HG02870 (cell line): ENCODE data around the gene COL28A1.
"Not testable (repeated sequence)": the region's sequence is repeated elsewhere in the genome, so short reads cannot be mapped to it uniquely, and the experiment has no call there.

ENCODE experiments used
- ATAC-seq: cut with Tn5 transposase; IDR thresholded peaks from one replicate; pipeline ENCODE4 v1.9.1; 2021; ENCODE audit warnings: mild to moderate bottlenecking, moderate library complexity; ENCODE audit not compliant: unreplicated experiment

The COL28A1 gene

DNA sequence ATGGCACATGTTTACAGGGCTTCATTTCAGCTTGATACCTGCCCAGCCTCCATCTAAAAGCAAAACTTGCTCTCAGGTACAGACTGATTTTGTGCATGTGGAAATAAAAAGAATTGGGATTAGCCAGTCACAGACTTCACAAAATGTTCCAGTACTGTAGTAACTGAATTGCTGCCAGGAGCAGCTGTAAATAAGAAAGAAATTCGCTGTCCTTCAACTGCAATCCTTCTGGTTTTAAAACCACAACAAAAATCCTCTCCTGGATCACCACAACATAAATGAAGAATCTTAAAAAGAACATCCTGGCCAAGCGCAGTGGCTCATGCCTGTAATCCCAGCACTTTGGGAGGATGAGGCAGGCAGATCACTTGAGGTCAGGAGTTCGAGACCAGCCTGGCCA, 27.1 kb upstream of the COL28A1 start:
- ATAC-seq, result no peak

DNA sequence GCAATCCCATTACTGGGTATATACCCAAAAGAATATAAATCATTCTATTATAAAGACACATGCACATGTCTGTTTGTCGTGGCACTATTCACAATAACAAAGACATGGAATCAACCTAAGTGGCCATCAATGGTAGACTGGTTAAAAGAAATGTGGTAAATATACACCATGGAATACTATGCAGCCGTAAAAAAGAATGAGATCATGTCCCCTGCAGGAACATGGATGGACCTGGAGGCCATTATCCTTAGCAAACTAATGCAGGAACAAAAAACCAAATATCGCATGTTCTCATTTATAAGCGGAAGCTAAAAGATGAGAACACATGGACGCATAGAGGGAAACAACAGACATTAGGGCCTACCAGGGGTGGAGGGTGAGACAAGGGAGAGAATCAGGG, 25.9 kb upstream of the COL28A1 start:
- not testable (repeated sequence) for ATAC-seq

DNA sequence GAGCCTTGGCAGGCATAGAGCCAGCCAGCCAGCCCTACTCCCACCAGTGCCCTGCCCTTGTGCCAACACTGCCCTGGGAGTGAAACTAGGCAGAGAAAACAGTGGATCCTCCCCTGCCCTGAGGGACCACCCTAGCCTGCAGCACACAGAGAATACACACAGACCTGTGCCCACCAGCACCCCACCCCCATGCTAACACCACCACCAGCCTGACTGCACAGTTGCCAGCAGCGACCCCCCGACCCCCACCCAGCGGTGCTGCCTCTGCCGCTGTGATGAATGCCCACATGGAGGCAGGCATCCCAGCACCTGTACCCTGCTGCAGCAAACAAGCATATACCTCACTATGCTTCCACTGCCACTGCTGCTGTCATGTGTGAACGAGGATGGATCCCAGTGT, 21.6 kb upstream of the COL28A1 start:
- ATAC-seq, result no peak

DNA sequence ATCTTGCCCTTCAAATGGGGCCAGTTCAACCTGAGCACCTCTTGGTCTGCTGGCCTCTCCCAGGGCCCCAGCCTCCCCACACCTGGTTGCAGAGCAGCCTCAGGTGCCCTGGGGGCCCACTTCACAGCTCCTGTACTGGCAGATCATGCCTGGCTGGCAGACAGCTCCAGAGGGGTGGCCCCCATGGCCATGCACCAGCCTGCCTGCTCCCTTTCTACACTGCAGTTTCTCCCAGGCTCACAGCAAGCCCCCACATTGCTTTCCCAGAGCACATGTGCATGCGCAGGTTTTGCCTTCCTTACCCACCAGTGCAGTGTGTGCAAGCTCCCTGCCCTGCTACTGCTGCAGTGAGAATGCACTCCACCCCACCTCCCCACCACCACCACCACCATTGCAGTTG, 21.2 kb upstream of the COL28A1 start:
- no peak for ATAC-seq

DNA sequence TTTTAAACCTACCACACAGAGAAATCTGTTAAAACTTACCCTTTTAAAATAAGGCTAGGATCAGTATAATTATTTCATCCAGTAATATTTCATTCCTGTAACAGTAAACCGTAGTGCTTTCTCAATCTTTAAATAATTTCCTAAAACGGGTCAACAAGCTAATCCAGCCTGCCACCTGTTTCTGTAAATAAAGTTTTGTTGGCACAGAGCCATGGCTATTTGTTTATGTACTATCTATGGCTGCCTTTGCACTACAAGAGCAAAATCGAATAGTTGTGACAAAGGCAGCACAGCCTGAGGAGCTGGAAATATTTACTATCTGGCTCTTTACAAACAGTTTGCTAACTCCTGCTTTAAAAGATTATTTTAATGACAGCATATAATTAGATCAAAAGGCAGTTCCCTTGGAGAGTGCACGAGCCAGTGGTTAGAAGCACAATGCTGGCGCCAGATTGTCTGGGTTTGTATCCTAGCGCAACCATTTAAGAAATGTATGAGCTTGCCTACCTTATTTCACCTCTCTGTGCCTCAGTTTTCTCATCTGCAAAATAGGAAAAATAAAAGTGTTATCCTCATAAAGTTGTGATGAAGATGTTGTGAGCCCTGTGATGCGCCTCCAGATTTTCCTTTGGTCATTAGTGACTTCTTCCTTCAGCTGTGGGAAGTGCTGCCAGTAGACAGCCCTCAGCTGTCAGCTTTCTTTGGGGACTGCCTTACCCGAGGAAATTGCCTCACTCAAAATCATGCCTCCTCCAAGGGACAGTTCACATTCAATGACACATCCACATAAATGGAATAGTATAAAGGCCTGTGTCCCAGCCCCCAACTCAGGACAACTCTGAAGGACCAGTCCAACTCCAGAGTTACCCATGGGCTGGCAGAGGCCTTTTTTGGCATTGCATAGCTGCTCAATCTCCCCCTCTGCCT, 19.2 kb upstream of the COL28A1 start:
- ATAC-seq, result no peak

DNA sequence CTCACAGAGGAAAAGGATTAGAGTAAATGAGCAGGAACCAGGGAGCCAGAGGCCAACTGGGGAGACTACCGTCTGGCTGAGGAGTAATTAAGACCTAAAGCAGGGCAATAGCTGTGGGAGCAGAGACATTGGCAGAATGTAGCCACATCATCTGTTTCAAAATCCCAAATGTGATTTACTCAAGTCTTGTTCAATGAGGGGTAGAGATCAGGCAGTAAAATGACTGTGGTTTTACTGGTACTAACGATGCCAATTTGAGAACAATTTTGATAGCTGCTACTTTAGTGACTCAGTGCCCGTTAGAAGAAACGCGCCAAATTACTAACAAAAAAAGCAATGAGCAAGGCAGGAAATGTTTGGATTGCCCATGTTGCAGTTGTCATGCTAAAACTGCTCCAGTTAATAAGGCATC, 18.4 kb upstream of the COL28A1 start:
- no peak for ATAC-seq

DNA sequence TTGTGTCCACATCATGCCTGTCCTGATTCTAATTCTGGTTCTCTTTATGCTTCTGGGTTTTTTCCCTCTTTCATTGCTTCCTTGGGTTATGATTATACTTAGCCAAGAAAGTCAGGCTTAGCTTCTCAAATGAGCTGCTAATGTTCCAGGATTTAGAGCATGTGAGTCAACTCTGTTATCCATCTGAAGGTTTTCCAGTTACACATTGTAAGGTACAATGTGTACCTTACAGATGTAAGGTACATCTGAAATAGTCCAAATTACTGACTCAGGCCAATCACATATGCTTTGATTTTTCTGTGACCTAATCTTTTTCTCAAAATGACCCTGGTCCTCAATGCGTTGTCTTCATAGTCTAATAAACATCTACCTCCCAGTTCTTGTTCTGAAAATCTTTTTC, 17.7 kb upstream of the COL28A1 start:
- no peak for ATAC-seq

DNA sequence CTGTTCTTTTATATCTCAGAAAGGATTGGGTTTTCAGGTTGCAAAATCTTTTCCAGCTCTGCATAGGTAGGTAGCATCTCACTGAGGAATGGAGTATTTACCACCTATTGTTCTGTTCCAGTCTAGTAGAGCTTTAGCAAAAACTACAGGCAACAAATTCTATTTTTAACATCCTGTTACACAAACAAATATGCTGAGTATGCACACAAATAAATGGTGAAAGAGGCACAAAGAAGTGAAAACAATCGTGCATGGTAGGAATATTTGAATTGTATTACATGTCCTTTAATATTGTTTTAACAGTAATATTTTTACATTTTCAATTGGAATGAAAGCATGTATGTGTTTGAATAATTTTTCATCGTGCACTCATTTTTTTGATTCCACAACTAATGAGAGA, 16.5 kb upstream of the COL28A1 start:
- ATAC-seq, result no peak

DNA sequence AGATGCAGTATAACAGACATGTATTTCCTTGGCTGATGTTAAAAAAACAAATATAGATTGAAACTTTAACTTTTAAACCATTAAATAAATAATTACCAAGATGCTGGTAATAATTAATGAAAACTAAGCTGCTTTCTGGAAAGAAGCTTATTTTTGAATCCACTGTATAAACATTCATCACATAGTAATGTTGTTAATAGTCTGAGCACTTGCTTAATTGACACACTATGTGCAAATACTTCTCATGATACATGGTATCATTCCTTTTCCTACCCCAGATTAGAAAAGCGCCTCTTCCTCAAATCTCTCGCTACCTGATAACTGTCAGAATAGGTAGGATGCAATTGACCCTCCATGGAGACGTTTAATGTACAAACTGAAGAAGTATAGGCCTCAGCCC, 15.0 kb upstream of the COL28A1 start:
- ATAC-seq, result no peak

DNA sequence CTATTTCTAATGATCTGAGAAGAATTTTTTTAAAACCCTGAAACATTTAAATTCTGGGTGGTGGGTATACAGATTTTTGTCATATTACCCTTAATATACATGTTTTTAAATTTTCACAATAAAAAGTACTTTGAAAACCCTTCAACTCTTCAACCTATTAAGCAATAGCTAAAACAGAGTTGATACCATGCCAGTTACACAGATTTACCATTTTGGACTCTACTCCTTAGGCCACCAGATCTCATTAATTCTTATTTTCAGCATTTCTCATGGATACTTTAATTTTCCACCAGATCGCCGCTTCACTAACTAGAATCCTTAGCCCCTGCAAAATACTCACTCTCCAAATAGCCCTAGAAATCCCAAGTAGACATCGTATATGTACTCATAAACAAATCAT, 12.7 kb upstream of the COL28A1 start:
- no peak for ATAC-seq

DNA sequence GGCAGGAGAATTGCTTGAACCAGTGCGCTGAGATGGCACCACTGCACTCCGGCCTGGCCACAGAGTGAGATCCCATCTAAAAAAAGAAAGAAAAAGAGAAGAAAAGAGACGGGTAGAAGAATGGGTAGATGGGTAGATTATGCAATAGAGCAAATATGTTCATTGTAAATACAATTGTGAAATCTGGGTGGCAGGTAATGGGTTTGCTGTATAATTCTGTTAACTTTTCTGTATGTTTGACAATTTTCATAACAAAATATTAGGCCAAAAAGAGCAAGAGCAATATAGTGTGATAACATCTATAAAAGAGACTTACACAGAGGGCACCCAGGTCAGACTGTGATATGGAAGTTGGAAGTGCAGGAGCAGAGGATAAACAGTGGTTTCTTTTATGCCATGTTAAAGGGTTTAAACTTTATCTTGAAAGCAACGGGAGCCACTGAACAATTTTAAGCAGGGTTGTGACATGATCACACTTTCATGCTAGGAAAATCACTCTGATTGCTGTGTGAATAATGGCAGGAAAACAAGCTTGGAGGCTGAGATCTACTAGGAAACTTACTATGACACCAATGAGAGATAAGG, 6.7 kb upstream of the COL28A1 start:
- no peak for ATAC-seq

DNA sequence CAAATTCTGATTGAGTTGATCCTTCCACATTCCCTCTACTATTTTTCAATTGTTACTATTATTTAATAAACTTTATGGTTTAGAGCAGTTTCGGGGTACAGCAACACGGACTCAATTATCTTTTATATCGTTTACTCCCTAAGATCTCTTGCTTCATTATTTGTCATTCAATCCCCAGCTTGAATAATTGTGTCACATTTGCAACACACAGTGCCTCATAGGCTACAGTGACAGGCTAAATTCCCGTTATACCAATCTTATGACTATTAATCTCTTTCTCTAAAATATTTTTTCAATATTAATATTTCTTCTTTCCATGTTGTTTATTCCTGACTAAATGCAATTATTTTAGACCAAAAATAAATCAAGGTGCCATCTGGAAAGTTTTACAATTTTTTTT, 4.0 kb upstream of the COL28A1 start:
- no peak for ATAC-seq

DNA sequence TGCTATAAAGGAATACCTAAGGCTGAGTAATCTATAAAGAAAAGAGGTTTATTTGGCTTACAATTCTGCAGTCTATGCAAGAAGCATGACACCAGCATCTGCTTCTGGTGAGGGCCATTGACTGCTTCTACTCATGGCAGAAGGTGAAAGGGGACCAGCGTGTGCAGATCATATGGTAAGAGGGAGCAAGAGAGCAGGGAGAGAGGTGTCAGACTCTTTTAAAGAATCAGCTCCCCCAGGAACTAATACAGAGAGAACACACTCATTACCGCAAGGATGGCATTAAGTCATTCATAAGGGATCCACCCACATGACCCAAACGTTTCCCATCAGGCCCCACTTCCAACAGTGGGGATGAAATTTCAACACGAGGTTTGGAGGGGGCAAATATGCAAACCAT, 3.5 kb upstream of the COL28A1 start:
- ATAC-seq, result no peak

DNA sequence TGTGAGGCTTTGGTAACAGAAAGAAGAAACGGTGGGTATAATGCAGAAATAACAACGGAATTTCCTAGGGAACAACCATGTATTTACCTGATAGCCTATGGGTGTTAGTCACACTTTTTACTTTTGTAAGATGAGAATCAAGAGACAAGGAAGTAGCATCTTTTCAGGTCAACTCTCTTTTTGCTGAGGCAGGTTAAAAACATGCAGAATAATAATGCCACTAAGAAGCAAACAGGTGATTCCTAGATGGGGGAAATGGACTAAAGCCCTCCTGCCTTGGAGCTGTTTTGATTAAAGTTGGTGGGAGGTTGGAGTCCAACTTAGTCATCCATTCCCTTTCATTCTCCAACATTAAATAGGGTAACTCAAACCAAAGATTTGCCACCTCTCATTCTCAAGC, 2.0 kb upstream of the COL28A1 start:
- no peak for ATAC-seq

DNA sequence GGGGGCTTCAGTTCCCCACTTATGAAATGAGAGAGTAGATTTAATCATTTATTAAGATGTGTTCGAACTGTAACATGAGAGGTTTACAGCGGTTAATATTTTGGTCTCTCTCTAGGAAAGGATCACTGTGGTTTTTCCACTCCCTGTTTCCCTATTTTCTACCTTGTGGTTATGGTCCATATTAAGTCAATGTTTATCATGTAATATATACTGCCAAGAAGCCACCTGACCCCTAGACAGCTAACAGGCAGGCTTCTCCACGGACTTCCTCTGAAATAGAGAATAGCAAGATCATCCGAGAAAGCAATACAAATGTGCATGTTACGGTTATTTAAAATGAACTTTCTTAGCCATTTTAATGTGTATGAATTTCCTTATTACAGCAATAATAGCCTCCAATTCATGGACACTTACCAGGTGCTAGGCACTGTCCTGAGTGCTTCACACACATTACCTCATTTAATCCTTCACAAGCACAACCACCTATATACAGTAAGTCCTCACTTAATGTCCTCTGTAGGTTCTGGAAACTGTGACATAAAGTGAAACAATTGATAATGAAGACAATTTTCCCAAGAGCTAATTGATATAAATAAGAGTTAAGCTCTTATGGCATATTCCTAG, 835 bp upstream of the COL28A1 start:
- no peak for ATAC-seq

DNA sequence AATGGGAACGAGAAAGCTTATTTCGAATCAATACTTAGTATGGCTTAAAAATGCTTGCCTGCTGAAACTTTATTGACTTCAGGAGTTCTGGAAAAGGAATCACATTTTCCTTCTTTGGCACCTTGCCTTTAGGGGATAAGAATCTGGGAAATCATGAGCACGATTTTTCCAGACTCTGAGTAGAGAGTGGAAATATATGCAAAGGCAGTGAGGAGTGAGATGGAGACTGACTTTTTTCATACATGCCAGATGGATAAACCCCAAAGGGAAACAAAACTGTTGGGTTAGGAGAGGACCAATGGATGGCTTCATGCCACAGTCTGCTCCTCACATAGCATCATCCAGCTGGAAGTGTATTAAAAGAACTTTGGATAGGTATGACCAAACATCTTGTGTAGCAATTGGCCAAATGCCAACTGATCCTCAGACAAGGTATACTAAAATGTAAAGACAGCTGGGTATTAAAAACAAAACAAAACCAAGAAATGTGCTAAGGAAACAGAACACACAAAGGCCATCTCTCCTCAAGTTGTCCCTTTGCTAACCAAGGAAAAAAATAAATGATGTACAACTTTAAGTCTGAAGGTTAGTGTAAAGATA, 1.7 kb downstream of the COL28A1 start:
- ATAC-seq, result no peak

DNA sequence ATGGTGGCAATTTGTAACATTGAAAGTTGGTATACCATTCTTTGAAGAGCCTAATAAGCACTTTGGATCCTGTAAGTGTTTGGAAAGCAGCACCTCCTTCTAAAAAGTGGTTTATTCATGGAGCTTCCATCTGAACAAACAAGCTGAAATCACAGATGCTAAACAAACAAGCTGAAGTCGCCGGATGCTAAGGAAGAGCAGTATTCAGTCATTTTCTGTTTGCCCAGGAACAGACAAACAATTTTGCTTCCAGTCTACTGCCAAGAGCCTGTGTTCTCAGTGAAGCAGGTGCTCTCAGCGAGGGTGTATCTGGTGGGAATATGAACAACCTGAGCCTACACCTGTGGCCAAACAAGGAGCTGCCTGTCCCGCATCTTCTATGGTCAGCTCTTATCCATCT, 6.3 kb downstream of the COL28A1 start:
- ATAC-seq, result no peak

DNA sequence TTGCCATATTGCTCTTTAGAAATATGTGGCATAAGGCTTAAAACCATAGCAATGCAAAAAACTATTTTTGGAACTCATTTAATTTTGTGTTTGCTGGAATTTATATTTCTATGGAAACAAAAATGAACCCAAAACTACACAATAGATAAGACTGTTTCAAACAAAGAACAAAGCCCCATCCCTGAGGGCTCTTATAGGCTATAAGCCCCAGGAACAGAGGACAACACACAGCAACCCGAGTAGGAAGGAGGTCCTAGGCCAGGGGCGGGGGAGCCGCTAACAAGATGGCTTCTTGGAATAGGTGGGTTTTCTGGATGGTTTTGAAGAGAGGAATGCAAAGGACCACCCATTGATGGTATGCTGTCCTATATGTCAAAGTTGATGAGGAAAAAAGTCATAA, 8.6 kb downstream of the COL28A1 start:
- ATAC-seq, result no peak

DNA sequence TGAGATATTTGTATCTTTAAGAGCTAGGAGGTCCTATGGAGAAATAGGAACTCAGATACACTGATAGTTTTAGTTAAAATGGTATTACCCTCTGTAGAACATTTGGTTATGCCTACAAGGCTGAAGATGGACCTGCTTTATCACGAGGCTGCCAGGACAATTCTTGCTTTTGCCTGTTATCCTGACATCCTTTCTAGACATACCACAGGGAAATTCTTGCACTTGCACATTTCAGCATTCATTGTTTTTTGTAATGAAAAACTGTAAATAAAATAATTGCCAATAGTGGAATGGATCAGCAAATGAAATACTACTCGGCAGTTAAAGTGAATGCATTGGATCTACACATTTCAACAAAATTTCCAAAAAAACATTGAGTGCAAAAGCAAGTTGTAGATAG, 9.7 kb downstream of the COL28A1 start:
- ATAC-seq, result no peak

DNA sequence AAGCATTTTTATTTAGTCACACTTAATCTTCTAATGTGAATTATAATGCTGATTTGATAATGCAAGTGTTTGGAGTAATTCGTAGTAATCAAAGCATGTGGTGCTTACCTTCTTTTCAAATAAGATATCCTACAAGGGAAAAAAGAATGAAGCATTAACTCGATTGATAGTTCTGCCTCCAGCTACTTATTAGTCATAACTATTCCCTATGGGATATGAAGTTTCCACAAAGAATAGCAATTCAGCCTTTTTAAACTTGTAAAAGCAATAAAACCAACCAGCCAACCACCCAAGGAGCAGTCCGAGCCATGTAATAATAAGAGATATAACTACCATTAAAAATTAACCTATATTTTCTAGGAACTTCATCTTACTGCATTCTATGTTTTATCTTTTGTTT, 11.6 kb downstream of the COL28A1 start:
- ATAC-seq, result no peak

DNA sequence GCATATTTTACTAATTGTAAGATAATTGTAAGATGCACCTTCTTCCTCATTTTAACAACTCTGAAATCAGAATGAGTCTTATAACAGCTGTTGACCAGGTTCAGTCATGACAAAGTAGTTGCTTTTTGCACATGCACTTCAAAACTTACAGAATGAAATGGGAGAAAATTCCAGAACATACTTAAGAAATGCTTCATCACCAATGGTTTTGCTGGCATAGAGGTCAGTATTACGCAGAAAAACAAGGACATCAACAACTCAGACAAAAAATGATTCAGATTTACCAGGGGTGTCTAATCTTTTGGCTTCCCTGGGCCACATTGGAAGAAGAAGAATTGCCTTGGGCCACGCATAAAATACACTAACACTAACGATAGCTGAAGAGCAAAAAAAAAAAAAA, 13.3 kb downstream of the COL28A1 start:
- no peak for ATAC-seq

DNA sequence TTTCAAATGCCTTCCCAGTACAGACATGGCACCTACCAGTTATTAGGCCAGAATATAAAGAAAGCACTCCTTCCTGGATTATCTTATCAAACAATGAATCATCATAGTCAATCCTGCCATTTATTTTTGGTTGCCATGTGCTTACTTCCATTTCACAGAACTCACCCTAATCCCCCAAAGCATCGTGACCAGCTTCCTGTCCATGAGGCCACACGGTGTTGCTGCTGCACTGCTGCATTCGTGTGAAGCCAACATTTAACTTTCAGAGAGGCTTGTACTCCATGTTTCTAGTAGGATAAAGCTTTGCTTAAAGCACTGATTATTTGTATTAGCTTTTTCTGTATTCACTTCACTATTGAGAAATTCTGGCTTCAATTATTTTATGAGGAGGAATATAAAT, 14.4 kb downstream of the COL28A1 start:
- ATAC-seq, result no peak
